Transverse colon (tissue), 4 donors: ENCODE measurements around the gene CYSTM1. TPM values are rescaled to one million over a fixed set of nuclear protein-coding genes. Genes with fewer than 3 reads are reported as not detected.

ENCODE experiments used
- DNase-seq: peaks from one replicate; pipeline ENCODE4 v3.0.0-alpha.2; 2019
- H3K27ac ChIP-seq, 4 donors: fragments of 200-600 bp; sonication (generic); 2 replicates each; pipeline ENCODE4 v1.5.1; 2016 to 2018; ENCODE audit warnings: inconsistent platforms in 4 of 4
- H3K27me3 ChIP-seq: fragments of 200-600 bp; sonication (generic); 2 replicates; pipeline ENCODE4 v1.5.1; 2017; ENCODE audit warnings: inconsistent platforms
- H3K36me3 ChIP-seq, 4 donors: fragments of 200-600 bp; sonication (generic); 2 replicates each; pipeline ENCODE4 v1.5.1; 2017 to 2019; ENCODE audit warnings: inconsistent platforms in 4 of 4
- H3K4me1 ChIP-seq, 4 donors: fragments of 200-600 bp; sonication (generic); 2 replicates each; pipeline ENCODE4 v1.5.1; 2017 to 2020; ENCODE audit warnings: inconsistent platforms in 4 of 4
- H3K4me3 ChIP-seq, 4 donors: fragments of 200-600 bp; sonication (generic); 1 replicate in 1 of 4; 2 replicates in 3 of 4; pipeline versions ENCODE4 v1.5.1 to v1.6.1; 2017 to 2019; ENCODE audit warnings: inconsistent platforms in 4 of 4
- H3K9me3 ChIP-seq, 2 donors: fragments of 200-600 bp; sonication (generic); 2 replicates each; pipeline ENCODE4 v1.5.1; 2017 to 2019; ENCODE audit warnings: inconsistent platforms in 2 of 2
- EP300 ChIP-seq: sonication (generic); formaldehyde crosslinking; IDR thresholded peaks from one replicate; pipeline ENCODE4 v1.6.1; 2017; ENCODE audit warnings: antibody characterized with exemption, low read depth
- POLR2A ChIP-seq: fragments of 450-650 bp; IDR thresholded peaks from one replicate; pipeline ENCODE4 v1.6.1; 2016; ENCODE audit warnings: antibody characterized with exemption, mild to moderate bottlenecking, moderate library complexity
- POLR2AphosphoS5 ChIP-seq, 3 donors: sonication (generic); formaldehyde crosslinking; IDR thresholded peaks; one replicate each; pipeline ENCODE4 v1.6.1; 2016; ENCODE audit warnings: antibody characterized with exemption in 3 of 3
- WGBS, 2 donors: methylation state at CpG; one replicate each; pipeline ENCODE4 v1.1.5; 2018; ENCODE audit warnings: low coverage in 1 of 2; 5-methylcytosine and 5-hydroxymethylcytosine counted together
- in situ Hi-C, 4 donors: fragments of 200-750 bp; cut with MboI; loops; one replicate each; pipeline versions ENCODE4 v1.15.0 to v1.15.1; 2017; ENCODE audit warnings: low sequenced_read_pairs in 3 of 4, low pct_ligation_motif_present in 1 of 4, low pct_unique_long_range_greater_than_20kb in 1 of 4
- intact Hi-C: fragments of 100-400 bp; cut with DNase I; formaldehyde crosslinking; loops from one replicate; pipeline ENCODE4 v1.15.1; 2023; ENCODE audit warnings: low total_unique reads
- total RNA-seq, 4 donors: library from RNA; depleted of rRNA; stranded (reverse); fragments of >200 nt; gene quantifications; one replicate each; pipeline ENCODE4 v1.1.0, GENCODE V29; 2016
- TF ChIP-seq, protein P1 (sequence below), 5 experiments: fragments of 200-600 bp in 3 of 5; fragments of 450-650 bp in 2 of 5; sonication (generic) in 3 of 5; IDR thresholded peaks; 1 replicate in 2 of 5; 2 replicates in 3 of 5; pipeline ENCODE4 v1.5.1; 2016 to 2017; ENCODE audit warnings: antibody characterized with exemption in 5 of 5, inconsistent platforms in 3 of 5, mild to moderate bottlenecking in 2 of 5, moderate library complexity in 1 of 5

Gene CYSTM1
- total RNA-seq, 4 donors from 2014 or later: 32.8 to 264 (median 107) TPM

DNA sequence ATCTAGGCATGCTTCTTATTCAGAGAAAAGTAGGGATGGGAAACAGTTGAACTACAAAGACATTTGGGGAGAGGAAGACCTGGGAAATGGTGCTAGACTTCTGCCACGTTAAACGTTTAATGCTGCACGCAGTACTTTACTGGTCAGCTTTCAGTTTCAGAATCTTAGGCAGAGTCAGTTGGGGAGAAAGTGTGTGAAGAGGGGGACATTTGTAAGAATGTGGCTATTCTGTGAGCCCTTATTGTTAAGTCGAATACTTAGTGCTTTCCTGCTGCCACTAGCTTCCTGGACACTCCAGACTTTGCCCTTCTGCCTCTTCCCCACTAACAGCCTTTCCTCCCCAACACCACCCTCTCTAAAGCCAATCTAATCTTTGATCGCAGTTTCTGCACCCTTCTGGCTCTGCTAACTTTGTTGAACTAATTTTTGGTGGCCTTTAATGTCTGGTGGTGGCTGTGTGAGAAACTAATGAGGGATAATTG lies 6.1 kb downstream of the CYSTM1 start:
- WGBS, 2 donors: 18 to 25% methylated on average over 4 to 5 of the region's 5 CpGs
- H3K27ac ChIP-seq: peak overlapping the region; percentile 77 to 83 (median 82)
- DNase-seq: peak; percentile 39
- H3K4me1 ChIP-seq: peaks cover 33 to 73% (median 62%) of the 10 kb centered on the region in 4 donors
- no peak for TF ChIP-seq POLR2A
- no peak for TF ChIP-seq POLR2AphosphoS5 (IDR thresholded peaks at IDR 0.05)
- TF ChIP-seq, protein P1, sequence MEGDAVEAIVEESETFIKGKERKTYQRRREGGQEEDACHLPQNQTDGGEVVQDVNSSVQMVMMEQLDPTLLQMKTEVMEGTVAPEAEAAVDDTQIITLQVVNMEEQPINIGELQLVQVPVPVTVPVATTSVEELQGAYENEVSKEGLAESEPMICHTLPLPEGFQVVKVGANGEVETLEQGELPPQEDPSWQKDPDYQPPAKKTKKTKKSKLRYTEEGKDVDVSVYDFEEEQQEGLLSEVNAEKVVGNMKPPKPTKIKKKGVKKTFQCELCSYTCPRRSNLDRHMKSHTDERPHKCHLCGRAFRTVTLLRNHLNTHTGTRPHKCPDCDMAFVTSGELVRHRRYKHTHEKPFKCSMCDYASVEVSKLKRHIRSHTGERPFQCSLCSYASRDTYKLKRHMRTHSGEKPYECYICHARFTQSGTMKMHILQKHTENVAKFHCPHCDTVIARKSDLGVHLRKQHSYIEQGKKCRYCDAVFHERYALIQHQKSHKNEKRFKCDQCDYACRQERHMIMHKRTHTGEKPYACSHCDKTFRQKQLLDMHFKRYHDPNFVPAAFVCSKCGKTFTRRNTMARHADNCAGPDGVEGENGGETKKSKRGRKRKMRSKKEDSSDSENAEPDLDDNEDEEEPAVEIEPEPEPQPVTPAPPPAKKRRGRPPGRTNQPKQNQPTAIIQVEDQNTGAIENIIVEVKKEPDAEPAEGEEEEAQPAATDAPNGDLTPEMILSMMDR (IDR thresholded peaks at IDR 0.05): no peak
- TF ChIP-seq EP300: no peak
- peak overlapping the region in 1 of 4 donors; percentile 18 for H3K4me3 ChIP-seq
- no peaks in the 10 kb centered on the region for H3K27me3 ChIP-seq
- H3K9me3 ChIP-seq: no peaks in the 10 kb centered on the region
- in situ Hi-C loops (no loop called here), intact Hi-C loops (no loop called here)
- H3K36me3 ChIP-seq: no peaks in the 10 kb centered on the region

DNA sequence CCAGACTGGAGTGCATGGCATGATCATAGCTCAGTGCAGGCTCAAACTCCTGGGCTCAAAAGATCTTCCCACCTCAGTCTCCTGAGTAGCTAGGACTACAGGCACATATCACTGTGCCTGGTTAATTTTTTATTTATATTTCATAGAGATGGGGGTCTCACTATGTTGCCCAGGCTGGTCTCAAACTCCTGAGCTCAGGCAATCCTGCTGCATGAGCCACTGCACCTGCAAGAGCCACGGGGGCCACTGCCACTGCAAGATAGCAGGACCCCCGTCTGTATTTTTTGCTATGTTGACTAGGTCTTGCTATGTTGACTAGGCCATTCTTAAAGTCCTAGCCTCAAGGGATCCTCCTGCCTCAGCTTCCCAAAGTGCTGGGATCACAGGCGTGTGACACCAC lies 6.5 kb downstream of the CYSTM1 start:
- intact Hi-C loops: no loop called here
- no peak for DNase-seq
- TF ChIP-seq, protein P1 (IDR thresholded peaks at IDR 0.05): no peak
- TF ChIP-seq POLR2A (no peak), EP300 (no peak), POLR2AphosphoS5 (IDR thresholded peaks at IDR 0.05) (no peak)
- Histone ChIP-seq H3K27me3 (no peaks in the 10 kb centered on the region), H3K4me3 (no peak overlapping the region), H3K36me3 (no peaks in the 10 kb centered on the region), H3K4me1 (peaks cover 29 to 68% (median 57%) of the 10 kb centered on the region in 4 donors), H3K9me3 (no peaks in the 10 kb centered on the region), H3K27ac (peak overlapping the region; percentile 77 to 83 (median 82))
- in situ Hi-C loops: no loop called here
- 83 to 100% methylated on average over 1 to 3 of the region's 3 CpGs for WGBS, 2 donors

DNA sequence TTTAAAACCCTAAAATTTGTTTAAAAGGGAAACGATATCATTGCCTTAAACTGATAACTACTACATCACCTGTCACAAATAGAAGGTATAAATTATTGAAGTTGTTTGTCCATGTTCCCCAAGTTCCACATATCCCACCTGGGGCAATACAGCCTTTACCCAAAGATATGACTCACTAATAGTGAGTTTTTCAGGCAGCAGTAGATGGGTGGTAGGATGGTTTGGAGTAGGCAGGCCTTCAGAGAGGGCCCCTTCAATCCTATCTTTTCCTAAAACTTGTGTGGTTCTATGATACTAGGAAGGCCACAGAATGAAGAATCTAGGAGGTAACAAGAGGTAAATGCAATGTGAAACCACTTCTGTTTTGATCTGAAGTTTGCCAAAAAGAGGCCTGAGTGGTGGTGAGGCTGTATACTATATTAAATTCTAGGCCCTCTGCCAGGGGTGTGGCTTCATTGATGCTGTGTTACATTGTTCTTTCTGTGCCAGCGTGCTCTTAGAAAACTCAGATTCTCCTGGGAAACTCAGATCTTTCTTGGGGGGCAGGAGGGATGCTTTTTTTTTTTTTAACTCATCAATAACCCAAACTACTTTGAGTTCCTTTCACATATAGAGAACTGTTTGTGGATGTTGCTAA lies 7.2 kb downstream of the CYSTM1 start:
- 19 to 47% methylated on average over 2 of the region's 2 CpGs for WGBS, 2 donors
- Histone ChIP-seq H3K4me3 (no peak overlapping the region), H3K9me3 (no peaks in the 10 kb centered on the region), H3K36me3 (no peaks in the 10 kb centered on the region), H3K4me1 (peaks cover 29 to 63% (median 52%) of the 10 kb centered on the region in 4 donors), H3K27me3 (no peaks in the 10 kb centered on the region), H3K27ac (peak overlapping the region; percentile 77 to 83 (median 82))
- in situ Hi-C loops (no loop called here), intact Hi-C loops (no loop called here)
- TF ChIP-seq EP300: no peak
- TF ChIP-seq POLR2A: no peak
- TF ChIP-seq POLR2AphosphoS5 (IDR thresholded peaks at IDR 0.05): no peak
- TF ChIP-seq, protein P1 (IDR thresholded peaks at IDR 0.05): no peak
- peak; percentile 55 for DNase-seq

DNA sequence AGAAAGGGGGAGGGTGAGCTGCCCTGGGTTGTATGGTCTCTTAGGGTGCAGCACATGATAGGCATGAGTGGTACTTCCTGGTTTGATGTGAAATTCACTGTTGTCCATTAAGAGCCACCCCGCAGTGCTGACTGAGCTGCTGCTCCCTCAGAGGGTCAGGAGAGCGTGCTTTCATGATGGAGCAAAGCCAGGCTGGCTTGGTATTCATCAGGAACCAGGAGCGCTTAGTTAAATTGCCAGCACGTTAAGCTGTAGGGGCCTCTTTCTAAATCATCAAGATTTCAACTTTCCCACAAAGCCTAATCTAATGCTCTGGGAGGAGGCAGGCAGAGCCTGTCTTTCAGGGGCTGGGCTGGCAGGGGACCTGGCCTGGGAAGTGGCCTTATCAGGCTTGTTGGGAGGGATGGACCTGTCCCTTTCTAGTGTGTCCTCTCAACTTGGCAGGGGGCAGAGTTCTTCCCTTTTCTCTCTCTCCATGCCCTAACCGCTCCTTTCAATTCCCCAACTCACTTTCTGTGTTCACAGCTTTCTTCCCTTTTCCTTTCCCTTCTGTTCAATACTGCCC lies 7.9 kb downstream of the CYSTM1 start:
- TF ChIP-seq POLR2A: peak; percentile 31
- no peak for TF ChIP-seq POLR2AphosphoS5 (IDR thresholded peaks at IDR 0.05)
- no peak for TF ChIP-seq EP300
- TF ChIP-seq, protein P1 (IDR thresholded peaks at IDR 0.05): no peak
- WGBS, 2 donors: 29 to 83% methylated on average over 1 to 5 of the region's 5 CpGs
- no peaks in the 10 kb centered on the region for H3K9me3 ChIP-seq
- peak; percentile 54 for DNase-seq
- H3K27me3 ChIP-seq: no peaks in the 10 kb centered on the region
- in situ Hi-C loops (no loop called here), intact Hi-C loops (no loop called here)
- H3K36me3 ChIP-seq: no peaks in the 10 kb centered on the region
- no peak overlapping the region for H3K4me3 ChIP-seq
- H3K4me1 ChIP-seq: peaks cover 29 to 56% (median 45%) of the 10 kb centered on the region in 4 donors
- H3K27ac ChIP-seq: peak overlapping the region; percentile 77 to 83 (median 82)
